Activated naive CD4-positive, alpha-beta T cell treated with anti-CD3 and anti-CD28 coated beads, Interleukin-2, amount 50 U/mL, for 72 hours (primary cell): ENCODE data around the gene UQCC5. TPM values are rescaled to one million over a fixed set of nuclear protein-coding genes. Genes with fewer than 3 reads are reported as not detected.
A peak's percentile ranks its signal among the peaks of the same experiment; 100 is the strongest.

ENCODE experiments used
- ATAC-seq, 2 donors: fragments of 150-1000 bp; cut with Tn5 transposase; 2 replicates each; pipeline ENCODE4 v1.10.0; 2021; ENCODE audit warnings: mild to moderate bottlenecking in 2 of 2, moderate library complexity in 2 of 2
- DNase-seq, 2 donors: peaks; one replicate each; pipeline ENCODE4 v3.0.0; 2021 to 2022; ENCODE audit warnings: low spot score in 2 of 2
- H3K27ac Mint-ChIP-seq, 2 donors: one replicate each; pipeline ENCODE4 v1.8.0; 2022; ENCODE audit warnings: mild to moderate bottlenecking in 2 of 2, mixed read lengths in 2 of 2
- H3K36me3 Mint-ChIP-seq, 2 donors: one replicate each; pipeline ENCODE4 v1.8.0; 2022; ENCODE audit warnings: mixed read lengths in 2 of 2
- H3K9me3 Mint-ChIP-seq, 2 donors: one replicate each; pipeline ENCODE4 v1.8.0; 2022; ENCODE audit warnings: mixed read lengths in 2 of 2
- total RNA-seq, 2 donors: library from RNA; stranded (reverse); gene quantifications; one replicate each; pipeline ENCODE4 v1.2.3, GENCODE V29; 2022

The UQCC5 gene
- total RNA-seq, 2 donors from 2014 or later = 14.1 to 16.8 TPM

GRCh38 chr3:52498137-52499054 is 38.0 kb upstream of the UQCC5 start:
- DNase-seq (no peak), ATAC-seq (no peak)
- Mint-ChIP-seq H3K27ac (peak overlapping the region in 1 of 2 donors; percentile 44), H3K9me3 (no peaks in the 10 kb centered on the region), H3K36me3 (no peaks in the 10 kb centered on the region)

- Mint-ChIP-seq H3K9me3 (no peaks in the 10 kb centered on the region), H3K36me3 (no peaks in the 10 kb centered on the region), H3K27ac (no peak overlapping the region)
- ATAC-seq = no peak
- DNase-seq = no peak
These were observed 35.4 kb upstream of the UQCC5 start for GRCh38 chr3:52501046-52501445.

DNA sequence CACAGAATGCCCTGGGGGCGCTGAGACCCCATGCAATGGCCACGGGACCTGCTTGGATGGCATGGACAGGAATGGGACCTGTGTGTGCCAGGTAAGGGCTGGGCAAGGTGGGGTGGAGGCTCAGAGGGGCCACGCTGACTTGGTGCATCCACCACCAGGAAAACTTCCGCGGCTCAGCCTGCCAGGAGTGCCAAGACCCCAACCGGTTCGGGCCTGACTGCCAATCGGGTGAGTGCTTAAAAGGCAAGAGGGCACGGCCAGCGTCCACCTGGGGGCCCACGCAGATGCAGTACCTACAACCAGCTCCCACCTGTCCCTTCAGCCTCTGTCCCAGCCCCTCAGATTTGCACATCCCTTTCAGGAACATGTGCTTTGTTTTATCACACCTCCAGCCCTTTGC is 34.4 kb upstream of the UQCC5 start:
- DNase-seq (no peak), ATAC-seq (no peak)

DNA sequence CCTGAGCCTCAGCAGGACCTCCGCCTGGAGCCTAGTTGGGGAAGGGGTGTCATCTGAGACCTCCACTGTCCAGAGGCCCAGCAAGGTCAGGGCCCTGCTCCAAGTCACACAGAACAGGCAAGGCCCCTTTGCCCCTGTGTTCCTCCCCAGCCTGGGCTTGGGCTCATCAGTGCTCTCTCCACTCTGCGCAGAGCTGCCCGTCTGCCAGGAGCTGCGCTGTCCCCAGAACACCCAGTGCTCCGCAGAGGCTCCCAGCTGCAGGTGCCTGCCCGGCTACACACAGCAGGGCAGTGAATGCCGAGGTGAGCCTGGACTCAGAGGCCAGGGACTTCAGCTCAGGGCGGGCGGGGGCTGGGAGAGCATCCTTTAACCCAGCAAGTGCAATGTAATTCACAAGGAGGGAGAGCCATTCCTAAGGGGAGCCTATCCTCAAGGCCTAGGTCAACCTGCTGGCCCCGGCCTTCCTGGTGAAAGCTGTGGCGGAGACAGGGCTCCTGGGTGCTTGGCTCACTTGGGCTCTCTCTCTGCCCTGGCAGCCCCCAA is 33.5 kb upstream of the UQCC5 start:
- H3K36me3 Mint-ChIP-seq = no peaks in the 10 kb centered on the region
- no peak for DNase-seq
- H3K9me3 Mint-ChIP-seq = no peaks in the 10 kb centered on the region
- ATAC-seq = no peak
- H3K27ac Mint-ChIP-seq = no peak overlapping the region

More for the DNA sequence above, 34.4 kb upstream of the UQCC5 start:
- Mint-ChIP-seq H3K9me3 (no peaks in the 10 kb centered on the region), H3K27ac (no peak overlapping the region), H3K36me3 (no peaks in the 10 kb centered on the region)

DNA sequence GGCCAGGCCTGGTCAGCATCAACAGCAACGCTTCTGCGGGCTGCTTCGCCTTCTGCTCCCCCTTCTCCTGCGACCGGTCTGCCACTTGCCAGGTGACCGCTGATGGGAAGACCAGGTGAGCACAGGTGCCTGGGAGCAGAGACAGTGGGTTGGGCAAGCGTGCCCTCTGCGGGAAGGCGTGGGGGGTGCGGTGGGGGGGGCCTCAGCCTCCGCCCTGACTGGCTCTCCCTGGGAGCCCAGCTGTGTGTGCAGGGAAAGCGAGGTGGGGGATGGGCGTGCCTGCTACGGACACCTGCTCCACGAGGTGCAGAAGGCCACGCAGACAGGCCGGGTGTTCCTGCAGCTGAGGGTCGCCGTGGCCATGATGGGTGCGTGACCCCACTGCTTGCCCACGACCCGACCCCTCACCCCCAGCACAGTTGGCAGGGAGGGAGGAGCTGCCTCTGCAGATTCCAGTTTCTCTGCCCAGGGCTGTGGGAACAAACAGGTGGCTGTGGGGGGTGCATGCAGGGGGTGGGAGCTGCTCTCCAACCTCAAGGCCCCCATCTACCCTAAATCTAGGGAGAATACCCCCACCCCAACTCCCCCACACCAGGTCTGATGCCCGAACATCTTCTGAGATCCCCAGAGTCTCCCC is 32.5 kb upstream of the UQCC5 start:
- DNase-seq (no peak), ATAC-seq (no peak)
- no peaks in the 10 kb centered on the region for H3K9me3 Mint-ChIP-seq
- peak overlapping the region in 1 of 2 donors; percentile 68 for H3K27ac Mint-ChIP-seq
- no peaks in the 10 kb centered on the region for H3K36me3 Mint-ChIP-seq

- Mint-ChIP-seq H3K27ac (no peak overlapping the region), H3K36me3 (no peaks in the 10 kb centered on the region), H3K9me3 (no peaks in the 10 kb centered on the region)
- ATAC-seq = no peak
- no peak for DNase-seq
These were observed 31.4 kb upstream of the UQCC5 start for GRCh38 chr3:52504977-52505376.

DNA sequence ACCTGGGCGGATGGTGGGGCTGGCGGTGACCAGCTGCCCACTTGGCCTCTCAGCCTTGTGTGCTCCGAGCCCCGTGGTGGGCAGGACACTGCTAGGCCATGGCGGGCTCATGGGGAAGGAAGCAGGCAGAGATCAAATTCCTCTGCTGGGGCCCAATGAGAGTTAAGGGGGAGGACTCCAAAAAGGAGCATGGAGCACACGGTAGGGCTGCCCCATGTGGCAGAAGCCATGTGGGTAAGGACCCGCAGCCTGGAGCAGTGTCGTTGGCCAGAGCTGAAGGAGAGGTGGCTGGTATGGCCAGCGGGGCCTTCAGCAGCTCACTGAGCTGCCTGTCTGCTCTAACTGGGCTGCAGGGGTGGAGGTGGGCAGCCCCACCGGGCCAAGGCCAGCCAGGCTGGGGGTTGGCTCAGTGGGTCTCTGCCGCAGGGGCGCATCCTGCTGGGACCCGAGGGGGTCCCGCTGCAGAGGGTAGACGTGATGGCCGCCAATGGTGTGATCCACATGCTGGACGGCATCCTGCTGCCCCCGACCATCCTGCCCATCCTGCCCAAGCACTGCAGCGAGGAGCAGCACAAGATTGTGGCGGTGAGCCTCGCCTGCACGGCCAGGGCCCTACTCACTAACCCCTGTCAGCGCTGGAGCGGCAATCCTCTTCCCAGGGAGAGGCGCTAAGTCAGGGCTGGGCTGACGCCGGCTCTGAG is 30.0 kb upstream of the UQCC5 start:
- no peaks in the 10 kb centered on the region for H3K9me3 Mint-ChIP-seq
- ATAC-seq (no peak), DNase-seq (no peak)
- no peaks in the 10 kb centered on the region for H3K36me3 Mint-ChIP-seq
- no peak overlapping the region for H3K27ac Mint-ChIP-seq

- DNase-seq = no peak
- H3K27ac Mint-ChIP-seq = no peak overlapping the region
- H3K9me3 Mint-ChIP-seq = no peaks in the 10 kb centered on the region
- no peak for ATAC-seq
- no peaks in the 10 kb centered on the region for H3K36me3 Mint-ChIP-seq
These were observed 29.0 kb upstream of the UQCC5 start for GRCh38 chr3:52507359-52507758.

GRCh38 chr3:52509753-52510328 is 26.6 kb upstream of the UQCC5 start:
- H3K27ac Mint-ChIP-seq = no peak overlapping the region
- DNase-seq (no peak), ATAC-seq (peak in 1 of 2 donors; percentile 30)
- H3K36me3 Mint-ChIP-seq = no peaks in the 10 kb centered on the region
- no peaks in the 10 kb centered on the region for H3K9me3 Mint-ChIP-seq

GRCh38 chr3:52511509-52511908 is 24.9 kb upstream of the UQCC5 start:
- Mint-ChIP-seq H3K27ac (no peak overlapping the region), H3K36me3 (no peaks in the 10 kb centered on the region), H3K9me3 (no peaks in the 10 kb centered on the region)
- ATAC-seq (no peak), DNase-seq (no peak)

DNA sequence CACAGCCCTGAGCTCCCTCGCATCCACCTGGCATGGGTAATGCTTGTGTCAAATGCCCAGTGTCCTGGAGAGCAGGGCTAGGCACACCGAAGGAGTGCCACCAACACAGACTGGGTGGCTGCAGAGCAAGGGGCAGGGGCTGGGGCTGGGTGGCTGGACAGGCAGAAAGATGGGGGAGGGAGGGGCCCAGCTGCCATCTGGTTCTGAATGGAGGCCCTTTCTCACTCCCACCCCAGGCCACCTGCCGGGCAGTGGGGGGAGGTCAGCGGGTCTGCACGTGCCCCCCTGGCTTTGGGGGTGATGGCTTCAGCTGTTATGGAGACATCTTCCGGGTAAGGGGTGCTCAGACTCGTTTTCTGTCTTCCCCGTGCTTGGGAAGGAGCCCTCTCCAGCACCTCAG is 24.3 kb upstream of the UQCC5 start:
- ATAC-seq = no peak
- H3K27ac Mint-ChIP-seq = no peak overlapping the region
- H3K9me3 Mint-ChIP-seq = no peaks in the 10 kb centered on the region
- DNase-seq = no peak
- H3K36me3 Mint-ChIP-seq = no peaks in the 10 kb centered on the region

DNA sequence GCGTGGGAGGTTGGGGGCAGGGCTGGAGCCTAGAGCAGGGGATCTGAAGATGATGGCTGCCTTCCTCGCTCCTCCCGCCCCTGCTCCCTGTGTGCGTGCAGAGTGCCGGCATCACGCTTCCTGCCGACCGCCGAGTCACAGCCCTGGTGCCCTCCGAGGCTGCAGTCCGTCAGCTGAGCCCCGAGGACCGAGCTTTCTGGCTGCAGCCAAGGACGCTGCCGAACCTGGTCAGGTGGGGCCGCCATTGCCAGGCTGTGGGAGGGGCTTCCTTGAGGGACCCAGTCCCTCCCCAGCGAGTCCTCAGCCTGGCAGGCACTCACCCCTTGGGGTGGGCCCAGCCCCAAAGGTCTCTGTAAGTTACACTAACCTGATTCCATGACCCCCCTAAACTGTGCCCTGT is 23.7 kb upstream of the UQCC5 start:
- Mint-ChIP-seq H3K27ac (no peak overlapping the region), H3K9me3 (no peaks in the 10 kb centered on the region), H3K36me3 (no peaks in the 10 kb centered on the region)
- ATAC-seq (no peak), DNase-seq (no peak)

DNA sequence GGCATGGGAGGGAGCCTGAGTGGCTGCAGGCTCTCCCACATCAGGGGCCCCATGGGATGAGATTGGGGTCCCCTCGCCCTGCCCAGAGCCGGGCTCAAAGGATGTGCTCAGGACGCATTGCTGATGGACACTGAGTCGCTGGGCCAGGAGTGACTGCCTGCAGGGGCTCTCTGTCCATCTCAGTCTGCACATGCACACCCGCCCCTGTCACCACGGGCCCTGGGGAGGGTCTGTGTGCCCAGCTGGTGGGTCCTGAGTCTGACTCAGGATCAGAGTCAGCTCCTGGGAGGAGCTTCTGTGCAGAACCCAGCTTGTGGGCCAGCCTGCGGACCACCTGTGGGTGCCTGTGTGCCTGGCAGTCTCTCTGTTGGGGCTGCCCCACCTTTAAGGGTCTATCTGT is 23.1 kb upstream of the UQCC5 start:
- DNase-seq = no peak
- ATAC-seq = no peak
- H3K27ac Mint-ChIP-seq = no peak overlapping the region
- H3K36me3 Mint-ChIP-seq = no peaks in the 10 kb centered on the region
- H3K9me3 Mint-ChIP-seq = no peaks in the 10 kb centered on the region

DNA sequence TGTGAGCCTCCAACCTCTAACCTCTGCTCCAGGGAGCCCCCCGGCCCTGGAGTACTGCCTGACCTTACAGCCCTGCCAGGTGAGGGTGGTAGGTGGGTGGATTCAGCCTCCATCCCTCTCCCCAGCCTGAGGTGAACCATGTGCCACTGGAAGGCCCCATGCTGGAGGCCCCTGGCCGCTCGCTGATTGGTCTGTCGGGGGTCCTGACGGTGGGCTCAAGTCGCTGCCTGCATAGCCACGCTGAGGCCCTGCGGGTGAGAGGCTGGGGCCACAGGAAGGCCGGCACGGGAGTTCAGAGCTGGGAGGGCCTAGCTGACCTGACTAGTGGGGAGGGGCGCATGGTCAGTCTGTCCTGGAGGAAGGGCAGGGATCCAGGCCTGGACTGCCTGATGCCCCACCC is 21.8 kb upstream of the UQCC5 start:
- H3K36me3 Mint-ChIP-seq = no peaks in the 10 kb centered on the region
- DNase-seq (no peak), ATAC-seq (no peak)
- no peaks in the 10 kb centered on the region for H3K9me3 Mint-ChIP-seq
- H3K27ac Mint-ChIP-seq = no peak overlapping the region

- ATAC-seq = no peak
- H3K9me3 Mint-ChIP-seq = no peaks in the 10 kb centered on the region
- no peaks in the 10 kb centered on the region for H3K36me3 Mint-ChIP-seq
These were observed 21.2 kb upstream of the UQCC5 start for GRCh38 chr3:52515192-52515591.

GRCh38 chr3:52516509-52517195 is 19.8 kb upstream of the UQCC5 start:
- Mint-ChIP-seq H3K9me3 (no peaks in the 10 kb centered on the region), H3K36me3 (no peaks in the 10 kb centered on the region), H3K27ac (no peak overlapping the region)
- ATAC-seq (no peak), DNase-seq (no peak)

More at GRCh38 chr3:52515192-52515591, 21.2 kb upstream of the UQCC5 start:
- H3K27ac Mint-ChIP-seq = no peak overlapping the region
- DNase-seq = no peak
